ENCODE data around the gene MAPK4.

Gene MAPK4

DNA sequence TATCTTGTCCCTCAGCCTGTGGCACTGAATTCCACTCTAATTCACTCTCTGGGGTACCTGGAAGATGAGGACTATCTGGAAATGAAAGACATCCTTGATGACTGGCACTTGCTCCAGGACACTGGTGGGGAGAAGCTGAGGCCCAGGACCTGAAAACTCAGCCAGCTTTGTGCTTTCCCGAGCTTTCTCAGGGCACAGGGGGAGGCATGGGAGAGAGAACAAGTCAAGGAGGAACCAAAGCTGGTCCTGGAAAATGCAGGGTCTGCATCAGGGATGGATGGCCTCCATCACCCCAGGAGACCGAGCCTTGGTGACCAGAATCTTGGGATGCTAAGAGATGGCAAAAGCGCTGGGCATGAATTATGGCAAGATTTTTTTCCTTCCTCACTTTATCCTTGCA lies 65.1 kb downstream of the MAPK4 start:
- DNase-seq (ENCODE audit: low read depth), result no peak

DNA sequence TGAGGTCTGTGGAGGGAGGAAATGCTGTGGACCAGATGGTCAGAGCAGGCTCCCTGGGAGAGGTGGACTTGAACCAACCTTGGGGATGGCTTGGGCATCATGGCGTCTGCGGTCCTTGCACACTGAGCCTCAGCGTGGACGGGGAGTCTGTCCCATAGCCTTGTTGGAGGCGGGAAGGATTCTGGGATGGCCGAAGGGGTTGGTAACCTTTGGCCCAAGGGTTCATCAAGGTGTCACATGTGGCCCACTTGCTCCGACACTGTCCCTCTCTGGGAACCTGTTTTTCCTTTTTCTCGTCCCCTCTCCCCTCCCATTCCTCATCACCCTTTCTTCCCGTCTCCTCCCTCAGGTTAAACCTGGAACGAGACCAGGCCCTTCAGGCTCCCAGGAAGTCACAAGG lies 66.4 kb downstream of the MAPK4 start:
- no peak for DNase-seq (ENCODE audit: low read depth)

DNA sequence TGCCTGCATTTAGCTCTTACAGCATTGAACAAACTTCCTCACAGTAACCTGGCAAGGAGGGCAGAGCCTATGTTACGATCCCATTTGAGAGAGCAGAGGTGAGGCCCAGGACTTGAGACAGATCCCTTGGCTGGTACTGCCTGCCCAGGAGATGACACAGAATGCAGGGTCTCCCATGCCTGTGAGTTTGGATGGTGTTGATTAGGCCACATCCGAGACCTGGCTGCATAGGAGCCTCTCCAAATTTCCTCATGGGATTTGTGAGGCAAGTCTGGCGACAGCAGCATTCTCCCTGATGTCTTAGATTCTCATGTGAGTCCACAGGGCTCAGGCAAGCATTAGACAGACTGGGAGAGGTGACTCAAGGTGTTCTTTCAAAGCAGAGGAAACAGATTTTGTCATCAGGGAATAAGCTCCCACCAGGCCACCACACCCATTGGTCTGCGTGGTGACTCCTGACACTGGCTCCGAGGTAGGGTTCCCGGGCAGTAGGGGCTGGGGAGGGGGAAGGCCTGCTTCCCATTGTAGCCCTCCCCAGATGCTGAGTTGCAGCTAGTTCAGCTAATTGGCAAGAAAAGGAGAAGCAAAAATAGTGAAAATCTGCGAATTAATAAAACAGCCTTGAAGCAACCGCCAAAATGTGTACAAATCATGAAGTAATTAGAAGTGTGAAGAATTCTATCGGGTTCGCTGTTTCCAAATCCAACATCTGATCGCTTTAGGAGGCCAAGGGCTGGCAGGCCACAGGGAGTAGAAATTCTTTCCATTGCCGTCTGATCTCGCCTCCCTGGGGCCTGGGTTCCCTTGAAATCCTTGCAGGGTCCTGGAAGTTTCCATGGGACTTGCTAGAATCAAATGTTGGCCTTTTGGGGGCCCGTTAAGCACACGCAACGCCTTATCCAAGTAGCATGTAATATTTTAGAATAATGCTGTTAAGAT lies 68.0 kb downstream of the MAPK4 start:
- DNase-seq (ENCODE audit: low read depth), result no peak

DNA sequence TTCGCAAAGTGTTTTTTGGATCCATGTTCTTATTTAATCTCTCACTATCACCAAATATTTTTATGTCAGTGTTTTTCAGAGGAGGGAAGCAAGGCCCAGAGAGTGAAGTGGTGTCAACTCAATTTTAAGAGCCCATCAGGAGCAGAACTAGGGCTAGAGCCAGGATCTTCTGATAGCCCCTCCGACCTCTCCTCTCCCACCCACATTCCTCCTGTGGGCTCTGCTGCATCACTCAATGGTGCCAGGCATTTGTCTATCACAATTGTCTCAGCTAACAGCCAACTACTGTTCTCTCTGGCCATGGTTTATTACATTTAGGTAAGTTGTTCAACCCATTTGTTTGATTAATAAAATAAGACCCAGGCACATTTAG lies 68.6 kb downstream of the MAPK4 start:
- no peak for DNase-seq (ENCODE audit: low read depth)

DNA sequence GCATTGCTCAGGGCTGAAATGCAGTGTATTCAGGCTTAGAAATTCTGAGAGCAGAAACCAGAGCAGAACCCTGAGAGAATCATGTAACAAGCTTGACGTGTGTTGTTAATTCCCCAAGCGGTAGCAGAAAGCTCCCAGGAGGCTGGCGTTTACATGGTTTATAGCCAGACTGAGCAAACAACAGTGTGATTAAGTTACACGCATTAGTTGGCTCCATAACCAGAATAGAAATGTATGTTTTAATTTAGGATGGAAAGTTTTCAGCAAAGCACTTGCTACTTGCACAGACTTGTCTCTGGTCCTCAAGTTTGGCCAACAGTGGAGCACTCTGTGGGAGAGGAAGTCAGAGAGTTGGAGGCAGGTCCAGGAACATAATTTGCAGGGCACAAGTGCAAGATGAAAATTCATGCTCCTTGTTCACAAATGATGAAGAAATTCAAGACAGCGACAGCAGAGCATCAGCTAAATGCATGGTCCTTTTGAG lies 69.3 kb downstream of the MAPK4 start:
- no peak for DNase-seq (ENCODE audit: low read depth)

DNA sequence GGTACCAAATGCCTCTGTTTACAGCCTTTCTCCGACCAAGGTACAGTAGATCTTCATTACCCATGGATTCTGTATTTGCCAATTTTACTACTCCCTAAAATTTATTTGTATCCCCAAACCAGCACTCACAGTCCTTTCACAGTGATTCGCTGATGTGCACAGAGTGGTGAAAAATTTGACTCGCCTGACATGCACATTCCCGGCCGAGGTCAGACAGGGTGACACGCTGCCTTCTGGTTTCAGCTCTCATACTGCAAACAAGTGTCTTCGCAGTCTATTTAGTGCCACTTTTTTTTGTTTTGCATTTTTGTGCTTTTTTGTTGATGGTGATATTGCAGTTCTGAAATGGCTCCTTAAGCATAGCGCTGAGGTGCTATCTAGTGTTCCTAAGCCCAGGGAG lies 71.0 kb downstream of the MAPK4 start:
- no peak for DNase-seq (ENCODE audit: low read depth)

DNA sequence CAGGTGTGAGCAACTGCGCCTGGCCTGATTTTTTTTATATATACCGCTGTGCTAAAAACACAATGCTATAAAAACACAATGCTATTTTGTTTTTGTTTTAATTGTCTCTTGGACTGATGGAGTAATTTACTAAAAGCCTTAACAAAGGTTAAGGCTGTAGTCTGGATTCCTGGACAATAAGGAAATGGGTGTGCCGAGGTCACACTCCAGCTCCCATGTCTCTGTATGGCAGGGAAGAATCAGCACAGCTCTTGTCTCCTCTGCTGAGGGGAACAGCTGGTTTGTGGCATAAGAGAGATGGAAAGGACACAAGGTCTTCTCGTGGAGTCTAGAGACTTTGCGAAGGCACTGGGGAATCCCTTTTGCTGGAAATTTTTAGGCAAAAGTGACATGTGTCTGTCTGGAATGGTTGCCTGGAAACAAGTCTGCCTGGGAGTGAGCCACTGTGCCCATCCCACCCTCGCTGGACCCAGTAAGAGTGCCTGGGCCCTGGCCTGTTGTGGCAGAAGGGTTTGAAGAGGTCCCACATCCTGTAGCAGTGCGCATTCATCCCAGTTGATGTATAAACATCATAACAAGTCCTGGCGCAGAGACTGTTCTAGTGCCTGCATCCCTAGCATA lies 73.1 kb downstream of the MAPK4 start:
- no peak for DNase-seq (ENCODE audit: low read depth)

DNA sequence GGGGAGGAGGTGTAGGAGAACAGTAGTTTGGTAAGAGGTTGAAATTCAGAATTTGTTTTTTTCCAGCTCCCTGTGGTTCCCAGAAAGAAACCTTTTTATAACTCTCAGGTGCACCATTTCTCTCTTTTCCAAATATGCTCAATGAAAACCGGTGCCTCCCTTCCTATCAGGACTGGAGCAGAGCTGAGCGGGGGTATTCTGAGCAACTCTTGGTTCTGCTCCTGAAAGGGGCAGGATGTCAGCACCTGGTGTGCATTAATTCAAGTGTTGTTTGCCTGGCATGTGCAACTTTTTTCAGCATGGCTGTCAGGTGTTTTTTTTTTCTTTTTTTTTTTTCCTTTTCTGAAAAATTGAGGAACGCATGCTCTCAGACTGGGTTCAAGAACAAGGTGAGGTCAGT lies 74.1 kb downstream of the MAPK4 start:
- DNase-seq (ENCODE audit: low read depth), result no peak

DNA sequence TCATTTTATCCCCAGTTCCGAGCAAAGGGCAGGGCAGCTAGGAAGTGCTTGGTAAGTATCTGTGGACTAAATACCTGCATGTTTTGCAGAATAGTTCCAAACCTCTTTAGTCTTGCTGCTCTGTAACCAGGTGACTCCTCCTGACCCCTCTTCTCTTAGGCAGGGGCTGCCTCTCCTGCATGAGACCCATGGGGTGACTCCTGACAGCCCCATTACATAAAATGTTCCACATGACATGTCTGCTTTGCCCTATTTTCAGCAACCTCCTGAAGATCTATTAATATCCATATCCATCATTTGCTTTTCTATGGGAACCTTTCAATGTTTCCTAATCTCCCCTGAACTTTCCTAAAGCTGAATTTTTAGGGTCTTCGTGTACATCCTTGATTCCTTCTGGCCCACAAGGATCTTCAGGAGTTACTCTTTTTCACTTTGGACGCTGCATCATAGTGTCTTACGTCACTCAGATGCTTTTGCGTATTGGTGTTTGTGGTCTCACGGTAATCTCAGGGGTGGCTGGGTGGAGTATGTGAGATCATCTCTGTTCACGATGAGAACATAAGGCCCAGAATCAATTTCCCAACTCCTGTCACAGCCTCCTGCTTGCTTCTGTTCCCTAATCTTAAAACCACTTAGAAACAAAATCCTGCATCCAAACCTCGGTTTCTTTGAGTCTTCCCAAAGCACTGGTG lies 76.6 kb downstream of the MAPK4 start:
- no peak for DNase-seq (ENCODE audit: low read depth)

DNA sequence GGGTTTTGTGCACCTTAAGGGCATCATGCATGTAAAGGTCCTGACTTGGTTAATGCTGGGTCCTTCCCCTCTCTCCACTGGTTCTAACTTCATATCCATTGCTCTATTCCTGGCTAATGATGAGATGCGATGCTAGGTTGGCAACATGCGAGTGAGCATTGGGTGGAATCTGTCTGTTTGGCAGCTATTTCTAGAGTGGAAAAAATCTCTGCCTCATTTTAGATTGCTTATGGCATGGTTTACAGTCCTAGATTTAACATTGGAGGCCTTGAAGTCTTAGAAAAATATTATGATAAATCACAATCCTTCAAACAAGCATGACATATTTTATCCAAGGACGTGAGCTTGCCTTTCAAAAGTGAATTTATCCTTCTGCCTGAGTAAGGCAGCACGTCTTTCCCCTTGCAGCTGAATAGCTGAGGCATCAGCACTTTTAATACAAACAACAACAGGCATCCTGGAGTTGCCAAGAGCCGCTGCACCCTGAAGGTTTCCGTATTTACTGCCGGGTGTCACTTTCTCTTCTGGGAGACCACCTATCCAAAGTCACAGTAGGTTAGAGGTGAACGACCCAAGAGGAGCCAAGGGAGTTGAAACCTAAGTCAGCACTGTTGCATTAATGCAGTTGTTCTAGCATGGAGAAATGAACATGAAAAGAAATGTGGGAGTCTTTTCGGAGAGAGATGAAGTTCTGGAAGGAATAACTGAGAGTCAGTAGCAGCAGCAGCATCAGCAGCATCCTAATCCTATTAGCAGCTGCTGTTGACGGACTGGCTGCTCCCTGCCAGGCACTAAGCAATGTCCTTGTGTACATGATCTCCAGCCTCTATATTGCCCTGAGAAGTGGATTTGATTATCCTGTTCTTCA lies 78.4 kb downstream of the MAPK4 start:
- DNase-seq (ENCODE audit: low read depth), result no peak

DNA sequence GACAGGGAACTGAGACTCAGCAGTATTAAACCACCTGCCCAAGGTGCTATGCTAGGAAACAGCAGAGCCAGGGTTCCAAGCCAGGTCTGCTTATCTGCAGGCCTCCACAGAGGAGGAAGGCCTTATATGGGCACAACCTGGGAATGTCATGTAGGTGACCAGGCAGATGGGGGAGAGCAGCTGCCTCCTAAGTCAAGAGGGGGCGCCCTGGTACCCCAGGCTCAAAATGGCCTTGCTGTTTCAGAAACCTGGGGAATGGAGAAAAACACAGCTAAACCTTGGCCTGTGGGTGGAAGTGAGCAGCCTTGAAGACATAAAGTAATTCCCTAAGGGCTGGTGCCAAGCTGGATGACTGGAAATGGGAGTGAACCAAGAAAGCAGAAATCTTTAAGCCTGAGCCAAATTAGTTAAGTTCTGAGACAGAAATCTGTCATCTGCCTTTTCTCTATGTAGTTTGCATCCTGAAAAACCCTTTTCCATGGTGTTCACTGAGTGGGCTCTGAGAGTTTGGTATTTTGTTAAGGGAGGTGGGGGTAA lies 79.1 kb downstream of the MAPK4 start:
- DNase-seq (ENCODE audit: low read depth), result no peak

DNA sequence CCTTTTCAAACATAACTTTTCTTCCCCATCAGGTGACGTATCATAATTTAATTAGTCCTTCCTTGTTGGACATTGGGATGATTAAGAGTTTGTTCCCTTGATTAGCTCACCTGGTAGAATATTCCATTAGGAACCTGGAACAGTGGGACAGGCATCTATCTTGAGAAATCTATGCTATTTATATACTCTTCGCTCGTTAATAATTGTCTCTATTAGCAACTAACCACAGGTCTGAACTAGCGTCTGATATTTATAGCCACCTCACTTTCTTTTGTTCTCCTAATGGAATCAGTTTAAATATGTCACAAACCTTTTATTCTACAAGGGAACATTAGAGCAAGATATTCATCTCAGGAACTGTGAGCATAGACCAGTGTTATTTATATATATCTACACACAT lies 79.8 kb downstream of the MAPK4 start:
- no peak for DNase-seq (ENCODE audit: low read depth)

DNA sequence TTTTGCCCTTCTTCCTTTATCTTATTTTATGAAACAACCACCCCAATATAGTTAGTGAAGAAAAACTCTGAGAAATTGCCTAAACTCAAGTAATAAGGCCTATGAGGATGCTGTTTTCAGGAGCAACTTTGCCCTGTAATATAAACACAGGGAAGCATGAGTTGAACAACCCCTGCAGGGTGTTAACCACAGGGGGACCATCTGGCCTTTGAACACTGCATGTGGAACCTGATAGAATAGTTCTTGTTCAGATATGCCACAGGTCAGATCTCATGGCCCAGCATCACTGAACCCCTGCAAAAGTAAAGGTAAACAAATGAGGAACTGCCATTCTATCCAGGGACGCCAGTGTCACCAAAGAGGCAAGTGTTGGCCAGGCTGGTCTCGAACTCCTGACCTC lies 82.6 kb downstream of the MAPK4 start:
- no peak for DNase-seq (ENCODE audit: low read depth)

DNA sequence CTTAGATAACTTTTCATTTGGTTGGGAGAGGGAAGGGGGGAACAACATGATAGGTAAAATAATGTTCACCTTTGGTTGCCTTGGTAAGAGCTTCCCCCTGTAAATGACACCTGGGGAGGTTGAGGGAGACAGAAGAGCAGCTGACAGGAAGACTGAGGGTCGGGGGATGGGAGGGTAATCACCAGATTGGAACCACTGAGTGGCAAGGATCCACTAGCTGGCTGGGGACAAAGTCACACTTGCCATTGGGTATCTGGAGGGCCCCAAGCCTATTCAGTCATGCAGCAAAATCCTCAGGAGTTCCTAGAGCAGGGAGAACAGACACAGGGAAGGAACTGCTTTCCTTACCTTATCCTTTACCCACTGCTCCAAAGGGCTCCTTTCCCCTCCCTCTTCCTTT lies 84.3 kb downstream of the MAPK4 start:
- DNase-seq (ENCODE audit: low read depth), result no peak

DNA sequence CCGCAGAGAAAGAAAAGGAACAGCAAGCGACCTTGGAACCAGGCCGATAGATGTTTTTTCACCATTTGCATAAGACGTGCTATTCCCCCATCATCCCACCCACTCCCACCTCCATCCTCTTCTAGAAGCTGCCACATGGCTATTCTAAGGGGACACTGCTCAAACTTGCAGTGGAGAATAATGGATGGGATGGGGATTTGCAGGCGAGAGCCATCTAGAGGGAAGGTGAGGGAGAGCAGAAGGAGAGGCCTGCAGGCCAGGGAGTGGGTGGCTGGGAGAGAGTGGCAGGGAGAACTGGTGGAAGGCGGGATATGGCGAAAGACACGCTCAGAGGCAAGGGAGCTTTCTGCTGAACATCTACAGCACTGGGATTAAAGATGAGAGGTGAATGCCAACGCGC lies 84.9 kb downstream of the MAPK4 start:
- DNase-seq (ENCODE audit: low read depth), result no peak

DNA sequence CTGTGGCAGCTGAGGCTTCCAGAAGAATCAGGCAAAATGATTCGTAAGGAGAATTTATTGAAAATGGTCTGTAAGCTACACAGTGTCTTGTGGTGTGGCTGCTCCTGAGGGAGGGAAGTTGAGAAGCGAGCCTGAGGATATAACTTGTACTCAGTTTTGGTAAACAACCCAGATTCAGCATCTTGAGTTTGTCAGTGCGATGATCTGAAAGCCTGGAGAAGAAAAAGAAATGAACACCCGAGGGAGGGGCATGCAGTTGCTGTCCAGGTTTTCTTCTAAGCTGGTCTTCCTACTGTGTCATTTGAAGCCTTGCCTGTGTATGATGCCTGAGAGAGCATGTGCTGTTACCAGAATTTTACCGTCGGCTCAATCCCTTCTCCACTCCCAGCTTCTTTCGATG lies 87.3 kb downstream of the MAPK4 start:
- no peak for DNase-seq (ENCODE audit: low read depth)

DNA sequence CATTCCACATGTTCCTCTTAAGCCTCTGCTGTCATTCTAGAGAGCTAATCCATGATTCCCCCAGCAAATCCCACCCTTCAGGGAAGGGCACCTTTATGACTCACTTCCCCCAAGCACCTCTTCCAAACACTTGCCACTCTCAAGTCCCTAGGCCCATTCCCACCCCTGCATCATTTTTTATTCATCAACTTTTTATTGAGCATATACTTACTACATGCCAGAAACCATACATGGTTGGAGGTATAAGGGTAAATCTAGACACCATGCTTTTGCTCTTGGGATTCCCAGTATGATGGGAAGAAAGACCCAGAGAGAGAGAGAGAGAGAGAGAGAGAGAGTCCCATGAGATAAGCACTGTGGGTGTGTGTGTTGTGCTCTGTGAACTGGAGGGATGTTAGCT lies 87.9 kb downstream of the MAPK4 start:
- no peak for DNase-seq (ENCODE audit: low read depth)

DNA sequence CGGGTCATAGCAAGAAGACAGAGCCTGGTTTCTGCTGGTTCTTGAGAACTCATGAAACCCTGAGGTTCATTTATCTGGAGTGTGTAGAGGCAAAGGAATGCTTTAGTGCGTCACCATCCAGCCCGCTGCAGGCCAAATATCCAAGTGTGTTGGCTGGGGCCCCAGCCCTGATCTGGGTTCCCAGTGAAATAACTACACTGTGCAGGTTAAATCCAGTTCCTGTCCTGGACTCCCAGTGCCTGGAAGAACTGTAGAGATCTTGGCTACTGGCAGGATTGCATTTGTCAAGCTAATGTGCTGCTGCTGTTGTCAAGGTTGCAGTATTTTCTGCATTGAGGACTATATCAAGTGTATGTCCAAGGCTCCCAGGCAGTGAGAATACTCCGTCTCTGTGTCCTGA lies 89.9 kb downstream of the MAPK4 start:
- DNase-seq (ENCODE audit: low read depth), result no peak

DNA sequence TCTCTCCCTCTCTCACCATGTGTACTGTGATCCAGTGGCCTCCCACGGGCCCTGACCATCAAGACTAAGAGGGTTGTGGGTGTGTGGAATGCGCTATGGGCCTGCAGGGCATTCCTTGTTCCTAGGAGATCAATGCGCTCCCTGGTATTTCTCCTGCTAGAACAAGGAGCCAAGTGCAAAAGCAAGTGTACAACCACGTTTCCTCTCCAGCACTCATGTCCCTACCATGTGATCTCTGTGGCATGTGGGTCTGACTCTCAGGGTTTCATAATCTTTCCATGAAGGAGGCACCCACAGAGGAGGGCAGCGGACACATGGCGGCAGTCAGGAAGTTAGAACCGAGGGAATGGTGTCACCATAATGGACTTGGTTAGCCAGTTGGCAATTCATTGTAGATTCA lies 91.4 kb downstream of the MAPK4 start:
- DNase-seq (ENCODE audit: low read depth), result no peak

DNA sequence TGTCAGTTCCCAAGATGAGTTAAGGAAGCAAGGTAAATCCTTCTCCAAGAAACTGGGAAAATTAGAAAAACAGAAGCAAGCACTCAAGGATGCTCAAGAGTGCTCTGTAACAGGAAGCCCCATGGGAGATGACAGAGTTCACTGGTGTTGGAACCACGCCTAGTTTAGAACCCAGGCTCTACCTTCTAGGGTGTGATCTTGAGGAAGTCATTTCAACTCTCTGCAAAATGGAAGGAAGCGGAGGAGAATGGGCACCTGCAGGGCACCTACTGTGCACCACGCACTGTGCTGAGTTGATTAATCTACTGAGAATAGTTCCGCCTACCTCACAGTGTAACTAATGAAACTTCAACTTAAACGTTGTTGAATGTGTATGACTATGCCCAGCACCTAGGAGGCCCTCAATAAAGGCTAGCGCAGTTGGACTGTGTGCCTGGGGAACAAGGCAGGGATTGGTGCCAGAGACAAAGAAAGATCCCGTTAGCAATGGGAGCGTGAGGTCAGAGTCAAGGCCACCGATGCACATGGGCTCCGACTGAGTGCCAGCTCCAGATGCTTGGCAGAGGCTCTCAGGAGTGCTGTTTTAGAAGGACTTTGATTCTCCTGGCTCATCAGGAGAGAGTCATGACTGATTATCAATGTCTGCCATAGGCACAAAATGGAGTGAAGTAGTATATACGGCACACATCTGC lies 93.7 kb downstream of the MAPK4 start:
- no peak for DNase-seq (ENCODE audit: low read depth)

DNA sequence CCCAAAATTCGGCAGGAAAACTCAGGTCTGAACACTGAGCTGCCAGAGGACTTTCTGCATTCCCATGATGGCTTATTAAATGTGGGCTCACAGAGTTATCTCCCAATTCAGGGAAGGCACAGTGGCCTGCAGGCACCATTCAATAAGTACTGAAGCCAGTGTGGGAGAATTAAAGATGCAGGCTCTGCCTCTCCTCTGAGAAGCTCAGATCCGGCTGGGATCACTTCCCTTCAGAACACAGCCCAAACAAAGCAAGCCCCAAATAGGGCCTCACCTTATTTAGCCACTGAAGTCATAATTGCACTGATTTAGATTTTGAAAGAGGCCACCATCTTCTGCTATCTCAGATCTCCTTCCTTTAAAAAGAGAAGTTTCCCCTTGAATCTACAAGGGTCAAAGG lies 94.3 kb downstream of the MAPK4 start:
- DNase-seq (ENCODE audit: low read depth), result no peak

Data from stimulated activated CD8-positive, alpha-beta memory T cell treated with anti-CD3 and anti-CD28 coated beads, Interleukin-12 subunit alpha, Interleukin-12 subunit beta, amount 100 ng/mL, for 1 hour (primary cell).